Measurements from ENCODE around the gene HTT.

HTT gene

GRCh38 chr4:3232871-3233271, 158.4 kb downstream of the HTT start:
- no peak overlapping the region for H3K27ac ChIP-seq
- no peak for TF ChIP-seq CTCF (conservative IDR thresholded peaks at IDR 0.05)

GRCh38 chr4:3233391-3234071, 159.1 kb downstream of the HTT start:
- H3K27ac ChIP-seq, result no peak overlapping the region
- no peak for TF ChIP-seq CTCF (conservative IDR thresholded peaks at IDR 0.05)

- H3K27ac ChIP-seq, result no peak overlapping the region
- TF ChIP-seq CTCF (conservative IDR thresholded peaks at IDR 0.05), result no peak
Observed at GRCh38 chr4:3234171-3235029, 159.9 kb downstream of the HTT start.

GRCh38 chr4:3235030-3235345, 160.5 kb downstream of the HTT start:
- no peak for TF ChIP-seq CTCF (conservative IDR thresholded peaks at IDR 0.05)
- no peak overlapping the region for H3K27ac ChIP-seq

- no peak overlapping the region for H3K27ac ChIP-seq
- no peak for TF ChIP-seq CTCF (conservative IDR thresholded peaks at IDR 0.05)
Observed at GRCh38 chr4:3235581-3235980, 161.1 kb downstream of the HTT start.

- TF ChIP-seq CTCF (conservative IDR thresholded peaks at IDR 0.05), result no peak
- no peak overlapping the region for H3K27ac ChIP-seq
Observed at GRCh38 chr4:3236326-3236878, 161.9 kb downstream of the HTT start.

- no peak for TF ChIP-seq CTCF (conservative IDR thresholded peaks at IDR 0.05)
- no peak overlapping the region for H3K27ac ChIP-seq
Observed at GRCh38 chr4:3237266-3237665, 162.8 kb downstream of the HTT start.
